Lower leg skin (tissue), 4 donors: ENCODE results near the gene CPNE6. TPM values are rescaled to one million over a fixed set of nuclear protein-coding genes. Genes with fewer than 3 reads are reported as not detected.

ENCODE experiments used
- DNase-seq, 2 donors: peaks; one replicate each; pipeline ENCODE4 v3.0.0-alpha.2; 2019; ENCODE audit warnings: low spot score in 2 of 2
- H3K4me3 ChIP-seq: fragments of 200-600 bp; sonication (generic); 2 replicates; pipeline ENCODE4 v1.5.1; 2017; ENCODE audit warnings: mild to moderate bottlenecking, low read depth; ENCODE audit not compliant: poor library complexity, severe bottlenecking
- POLR2A ChIP-seq, 2 donors: fragments of 450-650 bp; IDR thresholded peaks; one replicate each; pipeline ENCODE4 v1.6.1; 2016 to 2017; ENCODE audit warnings: antibody characterized with exemption in 2 of 2, mild to moderate bottlenecking in 1 of 2, moderate library complexity in 1 of 2
- WGBS, 2 donors: methylation state at CpG; one replicate each; pipeline ENCODE4 v1.1.5; 2018; 5-methylcytosine and 5-hydroxymethylcytosine counted together
- intact Hi-C: fragments of 100-400 bp; cut with DNase I; formaldehyde crosslinking; loops from one replicate; pipeline ENCODE4 v1.15.0; 2023; ENCODE audit warnings: low total_unique reads
- total RNA-seq, 4 donors: library from RNA; depleted of rRNA; stranded (reverse); fragments of >200 nt; gene quantifications; one replicate each; pipeline ENCODE4 v1.1.0, GENCODE V29; 2016
- TF ChIP-seq, protein P1 (sequence below), 3 donors: fragments of 450-650 bp; IDR thresholded peaks; one replicate each; pipeline ENCODE4 v1.5.1; 2016; ENCODE audit warnings: antibody characterized with exemption in 3 of 3, mild to moderate bottlenecking in 3 of 3, moderate library complexity in 2 of 3

CPNE6 gene
- total RNA-seq, 4 donors from 2014 or later, result 0.39 TPM; not detected in 3

DNA sequence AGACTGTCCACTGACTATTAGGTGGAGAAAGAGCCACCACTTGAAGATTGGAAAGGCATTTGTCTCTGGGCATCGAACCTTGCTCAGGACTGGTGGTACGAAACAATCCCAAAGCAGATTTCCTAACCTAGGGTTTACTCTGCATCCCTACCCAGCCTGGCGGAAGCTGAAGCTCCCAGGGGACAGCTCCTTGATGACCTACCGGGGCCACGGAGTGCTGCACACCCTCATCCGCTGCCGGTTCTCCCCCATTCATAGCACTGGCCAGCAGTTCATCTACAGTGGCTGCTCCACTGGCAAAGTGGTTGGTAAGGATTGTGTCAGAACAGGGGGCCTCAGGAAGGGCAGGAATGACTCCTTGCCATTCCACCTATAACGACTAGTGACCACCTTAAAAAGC lies 49.8 kb downstream of the CPNE6 start:
- TF ChIP-seq, protein P1, sequence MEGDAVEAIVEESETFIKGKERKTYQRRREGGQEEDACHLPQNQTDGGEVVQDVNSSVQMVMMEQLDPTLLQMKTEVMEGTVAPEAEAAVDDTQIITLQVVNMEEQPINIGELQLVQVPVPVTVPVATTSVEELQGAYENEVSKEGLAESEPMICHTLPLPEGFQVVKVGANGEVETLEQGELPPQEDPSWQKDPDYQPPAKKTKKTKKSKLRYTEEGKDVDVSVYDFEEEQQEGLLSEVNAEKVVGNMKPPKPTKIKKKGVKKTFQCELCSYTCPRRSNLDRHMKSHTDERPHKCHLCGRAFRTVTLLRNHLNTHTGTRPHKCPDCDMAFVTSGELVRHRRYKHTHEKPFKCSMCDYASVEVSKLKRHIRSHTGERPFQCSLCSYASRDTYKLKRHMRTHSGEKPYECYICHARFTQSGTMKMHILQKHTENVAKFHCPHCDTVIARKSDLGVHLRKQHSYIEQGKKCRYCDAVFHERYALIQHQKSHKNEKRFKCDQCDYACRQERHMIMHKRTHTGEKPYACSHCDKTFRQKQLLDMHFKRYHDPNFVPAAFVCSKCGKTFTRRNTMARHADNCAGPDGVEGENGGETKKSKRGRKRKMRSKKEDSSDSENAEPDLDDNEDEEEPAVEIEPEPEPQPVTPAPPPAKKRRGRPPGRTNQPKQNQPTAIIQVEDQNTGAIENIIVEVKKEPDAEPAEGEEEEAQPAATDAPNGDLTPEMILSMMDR (IDR thresholded peaks at IDR 0.05), result no peak
- TF ChIP-seq POLR2A (IDR thresholded peaks at IDR 0.05), result no peak
- no peak overlapping the region for H3K4me3 ChIP-seq
- no peak for DNase-seq
- intact Hi-C loops, result no loop called here
- 96 to 98% methylated on average over 8 of the region's 8 CpGs for WGBS, 2 donors

DNA sequence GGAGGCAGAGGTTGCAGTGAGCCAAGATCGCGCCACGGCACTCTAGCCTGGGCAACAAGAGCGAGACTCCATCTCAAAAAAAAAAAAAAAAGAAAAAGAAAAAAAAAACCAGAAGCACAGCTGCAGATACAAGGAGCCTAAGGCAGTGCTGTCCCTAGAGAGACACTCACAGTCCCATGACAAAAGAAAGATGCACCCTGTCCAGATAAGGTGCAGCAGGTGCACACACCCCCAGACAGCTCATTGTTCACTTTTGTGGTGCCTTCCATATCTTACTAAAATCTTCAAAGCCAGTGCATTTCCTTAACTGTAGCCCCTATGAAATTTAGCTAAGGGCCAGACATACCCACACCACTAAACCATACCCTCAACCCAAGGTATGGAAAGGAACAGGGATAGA lies 51.1 kb downstream of the CPNE6 start:
- H3K4me3 ChIP-seq, result no peak overlapping the region
- 95% methylated on average over 4 of the region's 4 CpGs for WGBS, 2 donors
- DNase-seq, result no peak
- no peak for TF ChIP-seq POLR2A (IDR thresholded peaks at IDR 0.05)
- TF ChIP-seq, protein P1 (IDR thresholded peaks at IDR 0.05), result no peak
- intact Hi-C loops, result no loop called here

DNA sequence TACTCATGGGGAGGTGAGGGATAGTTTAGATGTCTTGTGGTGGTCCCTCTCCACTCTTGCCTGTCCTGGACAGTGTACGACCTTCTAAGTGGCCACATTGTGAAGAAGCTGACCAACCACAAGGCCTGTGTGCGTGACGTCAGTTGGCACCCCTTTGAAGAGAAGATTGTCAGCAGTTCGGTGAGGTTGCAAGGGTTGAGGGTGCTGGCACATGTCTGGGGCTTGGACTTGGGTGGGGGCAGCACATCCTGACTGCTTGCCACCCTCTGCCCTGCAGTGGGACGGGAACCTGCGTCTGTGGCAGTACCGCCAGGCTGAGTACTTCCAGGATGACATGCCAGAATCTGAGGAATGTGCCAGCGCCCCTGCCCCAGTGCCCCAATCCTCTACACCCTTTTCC lies 51.5 kb downstream of the CPNE6 start:
- DNase-seq, result no peak
- intact Hi-C loops, result no loop called here
- WGBS, 2 donors, result 81 to 89% methylated on average over 8 of the region's 8 CpGs

DNA sequence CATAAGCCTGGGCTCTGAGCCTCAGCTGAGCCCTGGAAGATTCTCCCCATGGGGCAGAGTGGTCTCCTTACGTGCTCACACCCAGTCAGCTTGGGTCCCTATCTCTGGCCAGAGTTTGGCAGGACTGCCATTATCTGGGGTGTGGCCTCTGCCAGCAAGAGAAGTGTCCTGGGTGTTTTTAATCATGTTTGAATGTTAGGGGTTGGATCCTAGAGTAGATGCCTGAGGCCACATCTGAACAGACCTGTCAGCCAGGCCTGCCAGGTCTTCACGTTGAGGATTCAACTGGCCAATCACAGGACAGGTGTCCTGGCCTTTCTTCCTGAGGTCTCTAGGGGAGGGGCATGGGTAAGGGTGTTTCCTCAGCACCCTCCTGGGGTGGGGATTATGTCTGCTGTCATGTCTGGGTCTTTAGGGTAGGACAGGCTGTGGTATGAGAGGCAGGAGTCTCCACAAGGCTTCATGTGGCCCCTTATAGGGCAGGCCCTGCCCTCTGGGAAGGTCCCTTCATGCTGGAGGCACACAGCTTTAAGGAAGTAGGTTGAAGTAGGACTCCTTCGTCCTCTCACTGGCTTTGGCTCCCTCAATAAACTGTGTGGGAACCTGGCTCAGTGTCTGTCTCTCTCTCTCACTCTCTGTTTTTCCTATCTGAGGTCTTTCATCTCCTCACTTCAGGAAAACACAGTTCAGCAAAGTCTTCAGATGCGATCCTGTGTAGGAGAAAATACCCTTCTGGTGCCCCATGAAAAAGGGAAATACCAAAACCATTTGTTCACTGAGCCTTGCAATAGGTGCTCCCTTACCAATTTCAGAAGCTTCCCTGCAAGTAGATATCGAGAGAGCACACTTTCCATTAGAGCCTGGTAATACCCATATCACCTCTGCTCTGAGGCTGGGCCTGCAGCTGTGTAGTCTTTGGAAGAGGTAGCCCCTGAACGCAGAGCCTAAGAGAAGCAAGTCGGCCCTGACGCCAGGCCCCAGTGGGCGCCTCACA lies 52.4 kb downstream of the CPNE6 start:
- DNase-seq, result no peak
- no peak for TF ChIP-seq POLR2A (IDR thresholded peaks at IDR 0.05)
- TF ChIP-seq, protein P1 (IDR thresholded peaks at IDR 0.05), result no peak
- WGBS, 2 donors, result 70 to 82% methylated on average over 9 of the region's 9 CpGs
- intact Hi-C loops, result no loop called here
- H3K4me3 ChIP-seq, result no peak overlapping the region

More for the DNA sequence above, 51.5 kb downstream of the CPNE6 start:
- H3K4me3 ChIP-seq, result no peak overlapping the region
- TF ChIP-seq, protein P1 (IDR thresholded peaks at IDR 0.05), result no peak
- no peak for TF ChIP-seq POLR2A (IDR thresholded peaks at IDR 0.05)

DNA sequence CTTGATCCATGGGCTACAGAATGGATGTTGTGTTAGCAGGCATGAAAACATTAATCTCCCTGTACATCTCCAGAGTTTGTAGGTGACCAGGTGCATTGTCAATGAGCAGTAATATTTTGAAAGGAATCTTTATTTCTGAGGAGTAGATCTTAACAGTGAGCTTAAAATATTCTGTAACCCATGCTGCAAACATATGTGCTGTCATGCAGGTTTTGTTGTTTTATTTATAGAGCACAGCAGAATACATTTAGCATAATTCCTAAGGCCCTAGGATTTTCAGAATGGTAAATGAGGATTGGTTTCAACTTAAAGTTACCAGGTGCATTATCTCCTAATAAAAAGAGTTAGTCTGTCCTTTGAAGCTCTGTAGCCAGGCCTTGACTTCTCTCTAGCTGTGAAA lies 55.6 kb downstream of the CPNE6 start:
- DNase-seq, result no peak
- TF ChIP-seq, protein P1 (IDR thresholded peaks at IDR 0.05), result no peak
- TF ChIP-seq POLR2A (IDR thresholded peaks at IDR 0.05), result no peak
- no peak overlapping the region for H3K4me3 ChIP-seq
- intact Hi-C loops, result no loop called here
